ENCODE data around the gene ZNF90.
"Not testable (repeated sequence)": the region's sequence is repeated elsewhere in the genome, so short reads cannot be mapped to it uniquely, and the experiment has no call there.

GRCh38 chr19:20082232-20082833, 4.5 kb downstream of the ZNF90 start:
- TF ChIP-seq POLR2AphosphoS5 (IDR thresholded peaks at IDR 0.05; ENCODE audit: low read depth, low read length); TAF1 (IDR thresholded peaks at IDR 0.05; ENCODE audit: borderline replicate concordance, low read depth, low read length): not testable (repeated sequence)
